ENCODE results near the gene PET117.

DNA sequence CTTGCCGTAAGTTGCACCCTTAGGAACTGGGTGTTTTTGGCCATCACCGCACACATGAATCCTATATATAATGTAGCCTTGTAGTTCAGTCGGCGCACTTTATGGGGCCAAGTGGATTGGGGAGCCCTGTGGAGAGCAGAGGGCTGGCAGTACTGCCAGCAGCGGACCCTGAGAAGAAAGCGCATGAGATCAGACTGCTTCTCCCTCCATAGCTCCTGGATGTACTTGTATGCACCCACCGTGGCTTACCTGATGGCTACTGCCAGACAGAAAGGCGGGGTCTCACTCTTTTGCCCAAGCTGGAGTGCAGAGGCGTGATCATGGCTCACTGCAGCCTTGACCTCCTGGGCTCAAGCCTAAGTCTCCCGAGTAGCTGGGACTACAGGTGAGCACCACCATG is 47.2 kb upstream of the PET117 start:
- no peak for TF ChIP-seq CTCF (IDR thresholded peaks at IDR 0.05)
- no peak for TF ChIP-seq POLR2A (IDR thresholded peaks at IDR 0.05)
- no peak for TF ChIP-seq POLR2AphosphoS5 (IDR thresholded peaks at IDR 0.05)
